Measurements from ENCODE around the gene ERVV-1.

GRCh38 chr19:53055117-53055516 lies 41.4 kb downstream of the ERVV-1 start:
- no peak for TF ChIP-seq POLR2A (IDR thresholded peaks at IDR 0.05; ENCODE audit: low read length)
- TF ChIP-seq GATA1 (IDR thresholded peaks at IDR 0.05; ENCODE audit: low read depth, low read length): no peak
